IPS DF 19.7 (cell line): ENCODE results near the gene NRROS.
"Not testable (repeated sequence)": the region's sequence is repeated elsewhere in the genome, so short reads cannot be mapped to it uniquely, and the experiment has no call there.

Source experiments
- DNase-seq: peaks from one replicate; pipeline ENCODE4 v3.0.0-alpha.2; 2013; ENCODE audit warnings: low read depth, low spot score

Gene NRROS

DNA sequence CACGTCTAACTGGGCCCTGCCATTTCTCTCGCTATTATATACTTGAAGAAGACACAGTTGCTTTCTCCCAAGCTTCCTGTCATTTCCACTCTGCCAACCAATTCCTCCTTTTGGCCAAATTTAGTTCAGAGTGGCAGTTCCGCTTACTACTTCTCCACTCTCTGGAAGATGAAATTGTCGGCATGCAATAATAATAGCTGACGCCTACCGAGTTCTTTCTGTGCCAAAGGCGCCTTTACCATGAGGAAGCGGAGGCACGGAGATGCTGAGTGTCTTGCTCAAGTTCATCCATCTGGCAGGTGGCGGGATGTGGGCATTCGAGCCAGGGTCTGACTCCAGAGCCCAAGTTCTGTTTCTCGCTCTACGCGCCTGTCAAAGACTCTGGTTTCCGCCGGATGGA lies 14.6 kb upstream of the NRROS start:
- no peak for DNase-seq

DNA sequence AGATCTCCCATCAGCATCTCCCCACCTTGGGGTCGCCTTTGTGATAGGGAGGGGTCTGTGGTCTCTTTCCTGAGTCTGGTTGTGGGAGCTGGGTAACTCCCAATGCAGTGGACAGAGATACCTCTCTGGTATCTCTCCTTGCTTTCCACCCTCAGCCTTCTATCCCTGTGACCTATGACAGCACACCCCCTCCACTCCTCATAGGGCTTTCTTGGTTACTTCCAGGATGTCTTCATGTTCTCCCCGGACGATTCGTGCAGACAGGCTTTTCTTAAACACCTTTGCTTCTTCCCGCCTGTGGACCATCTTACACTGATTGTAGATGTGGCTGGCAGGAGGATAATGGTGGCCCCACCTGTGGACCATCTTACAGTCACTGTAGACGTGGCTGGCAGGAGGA lies 14.2 kb upstream of the NRROS start:
- no peak for DNase-seq

GRCh38 chr3:196627918-196628231 lies 11.6 kb upstream of the NRROS start:
- DNase-seq: no peak

DNA sequence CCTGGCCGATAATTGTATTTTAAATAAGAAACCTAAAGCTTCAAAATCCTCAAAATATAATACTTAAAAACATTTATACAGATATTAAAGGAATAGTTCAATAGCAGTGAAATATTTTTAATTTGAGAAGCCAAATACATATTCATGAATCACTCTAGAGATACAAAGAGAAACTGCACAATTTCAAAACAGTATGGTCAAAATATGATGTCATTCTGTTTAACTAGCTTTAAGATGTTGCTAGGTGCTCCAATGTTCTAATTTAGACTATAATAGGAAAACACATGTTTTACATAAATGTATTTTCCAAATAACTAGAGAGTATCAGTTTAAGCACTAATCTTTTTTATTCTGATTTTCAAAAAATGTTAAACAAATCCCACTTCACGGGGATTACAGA lies 10.3 kb upstream of the NRROS start:
- DNase-seq: no peak

- DNase-seq: no peak
Observed at GRCh38 chr3:196631682-196632045, 7.8 kb upstream of the NRROS start.

GRCh38 chr3:196632046-196632751 lies 7.3 kb upstream of the NRROS start:
- peak; percentile 69 for DNase-seq

DNA sequence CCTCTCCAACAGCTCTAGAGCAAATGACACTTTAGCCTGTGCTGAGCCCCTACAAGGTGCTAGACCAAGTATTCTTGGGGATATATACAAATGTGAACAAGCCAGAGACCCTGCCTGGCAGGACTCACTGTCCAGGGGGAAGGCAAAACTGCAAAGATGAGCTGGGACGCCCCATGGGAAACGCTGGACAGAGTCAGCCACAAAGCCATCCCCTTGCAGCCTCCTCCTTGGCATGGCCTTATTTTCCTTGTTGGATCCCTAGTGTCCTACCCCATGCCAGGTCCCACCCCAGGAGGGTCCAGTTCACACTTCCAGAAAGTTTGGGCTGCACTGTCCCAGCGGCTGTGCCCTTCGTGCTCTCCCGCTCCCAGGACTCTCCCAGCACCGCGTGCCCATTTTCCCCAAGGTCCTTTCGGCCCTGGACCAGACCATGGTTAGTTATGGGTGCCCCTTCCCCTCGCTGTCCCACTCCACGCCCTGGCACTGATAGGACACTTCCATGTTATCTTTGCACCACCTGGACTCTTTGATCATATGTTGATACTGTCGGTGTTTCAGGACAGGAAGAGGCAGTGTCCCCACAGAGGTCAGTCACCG lies 5.8 kb upstream of the NRROS start:
- DNase-seq: no peak

DNA sequence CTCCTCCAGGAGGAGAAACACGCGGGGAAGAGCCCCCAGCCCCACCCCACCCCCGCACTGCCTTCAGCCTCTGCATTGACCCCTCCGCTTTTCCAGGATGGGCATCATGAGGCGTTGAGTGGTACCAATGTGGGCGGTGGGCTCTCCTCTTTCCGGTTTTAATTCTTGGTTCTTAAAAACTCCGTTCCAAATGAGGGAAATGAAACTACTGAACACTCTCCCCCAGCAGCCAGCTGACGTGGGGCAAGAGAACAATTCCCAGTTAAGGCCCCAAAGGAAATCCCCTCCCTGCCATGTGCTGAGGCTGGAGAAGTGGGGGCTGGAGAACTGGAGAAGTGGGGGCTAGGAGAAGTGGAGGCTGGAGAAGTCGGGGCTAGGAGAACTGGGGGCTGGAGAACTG lies 5.3 kb upstream of the NRROS start:
- DNase-seq: no peak

- DNase-seq: no peak
Observed at GRCh38 chr3:196634829-196635228, 4.7 kb upstream of the NRROS start.

DNA sequence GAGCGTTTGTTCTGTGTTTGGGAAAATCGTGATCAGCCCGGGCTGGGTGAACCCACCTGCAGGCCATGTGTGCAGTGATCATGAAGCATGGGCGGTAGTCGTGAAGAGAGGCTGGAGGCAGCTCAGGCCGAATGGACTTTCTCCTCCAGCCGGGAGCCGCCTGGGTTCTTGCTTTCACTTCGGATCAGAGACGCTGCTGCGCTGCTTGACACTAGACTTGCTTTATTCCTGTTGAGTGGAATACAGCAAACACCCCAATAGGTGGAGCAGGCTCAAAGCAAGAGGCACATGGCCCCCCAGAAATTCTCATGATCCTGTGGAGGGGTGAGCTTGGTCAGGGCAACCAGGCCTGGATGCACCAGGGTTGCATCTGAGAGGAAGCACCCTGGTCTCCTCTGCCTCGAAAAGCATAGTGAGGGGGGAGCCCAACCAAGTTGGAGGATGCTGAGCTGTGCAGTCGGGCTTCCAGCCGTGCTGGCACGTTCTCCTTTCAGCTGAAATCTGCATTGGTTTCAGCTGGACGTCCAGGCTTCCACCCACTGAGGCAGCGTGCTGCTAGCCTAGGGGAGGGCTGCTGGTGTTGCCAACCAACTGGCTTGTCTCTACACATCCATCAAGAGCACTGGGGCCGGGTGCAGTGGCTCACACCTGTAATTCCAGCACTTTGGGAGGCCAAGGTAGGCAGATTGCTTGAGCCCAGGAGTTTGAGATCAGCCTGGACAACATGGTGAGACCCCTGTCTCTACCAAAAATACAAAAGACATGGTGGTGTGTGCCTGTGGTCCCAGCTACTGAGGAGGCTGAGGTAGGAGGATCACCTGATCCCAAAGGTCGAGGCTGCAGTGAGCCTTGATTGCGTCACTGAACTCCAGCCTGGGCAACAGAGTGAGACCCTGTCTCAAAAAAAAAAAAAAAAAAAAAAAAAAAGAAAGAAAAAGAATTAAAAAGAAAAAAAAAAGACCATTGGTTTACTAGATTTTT lies 2.8 kb upstream of the NRROS start:
- DNase-seq: no peak

DNA sequence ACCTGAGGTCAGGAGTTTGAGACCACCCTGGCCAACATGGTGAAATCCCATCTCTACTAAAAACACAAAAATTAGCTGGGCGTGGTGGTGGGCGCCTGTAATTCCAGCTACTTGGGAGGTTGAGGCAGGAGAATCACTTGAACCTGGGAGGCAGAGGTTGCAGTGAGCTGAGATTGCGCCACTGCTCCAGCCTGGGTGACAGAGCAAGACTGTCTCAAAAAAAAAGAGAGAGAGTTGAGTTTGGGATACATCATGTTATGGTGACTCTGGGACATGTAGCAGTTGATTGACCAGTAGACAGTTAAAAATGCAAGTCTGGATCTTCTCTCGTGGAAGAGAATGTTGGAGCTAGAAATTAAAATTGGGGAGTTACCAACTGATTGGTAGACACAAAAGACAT lies 1.6 kb upstream of the NRROS start:
- DNase-seq: not testable (repeated sequence)

- no peak for DNase-seq
Observed at GRCh38 chr3:196638861-196639482, 522 bp upstream of the NRROS start.

- no peak for DNase-seq
Observed at GRCh38 chr3:196640297-196641018, 964 bp downstream of the NRROS start.

DNA sequence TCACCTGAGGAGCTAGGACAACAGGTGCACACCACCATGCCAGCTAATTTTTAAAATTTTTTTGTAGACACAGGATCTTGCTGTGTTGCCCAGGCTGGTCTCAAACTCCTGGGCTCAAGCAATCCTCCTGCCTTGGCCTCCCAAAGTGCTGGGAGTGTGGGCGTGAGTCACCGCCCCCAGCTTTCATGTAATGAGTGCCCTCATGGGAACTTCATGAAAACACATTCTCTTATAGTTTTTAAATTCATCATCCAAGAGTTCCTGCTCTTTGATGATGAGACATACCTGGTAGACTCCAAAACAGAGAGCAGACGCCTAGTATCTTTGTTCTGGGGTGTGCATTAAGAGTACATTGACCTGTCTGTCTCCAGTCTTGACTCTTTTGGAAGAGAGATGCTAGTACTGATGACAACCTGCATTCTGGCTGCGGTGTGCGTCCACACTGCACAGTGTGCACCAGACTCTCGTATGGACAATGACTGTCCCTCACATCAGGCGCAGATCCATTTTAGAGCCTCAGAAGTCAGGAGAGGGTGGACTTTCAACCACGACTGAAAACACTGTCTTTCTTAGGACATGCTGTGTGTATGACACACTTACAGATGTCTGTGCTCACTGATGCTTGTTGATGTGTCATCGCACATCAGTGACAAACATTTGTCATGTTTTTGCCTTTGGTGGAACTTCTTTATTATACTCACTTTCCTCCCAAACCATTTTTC lies 2.0 kb downstream of the NRROS start:
- no peak for DNase-seq

DNA sequence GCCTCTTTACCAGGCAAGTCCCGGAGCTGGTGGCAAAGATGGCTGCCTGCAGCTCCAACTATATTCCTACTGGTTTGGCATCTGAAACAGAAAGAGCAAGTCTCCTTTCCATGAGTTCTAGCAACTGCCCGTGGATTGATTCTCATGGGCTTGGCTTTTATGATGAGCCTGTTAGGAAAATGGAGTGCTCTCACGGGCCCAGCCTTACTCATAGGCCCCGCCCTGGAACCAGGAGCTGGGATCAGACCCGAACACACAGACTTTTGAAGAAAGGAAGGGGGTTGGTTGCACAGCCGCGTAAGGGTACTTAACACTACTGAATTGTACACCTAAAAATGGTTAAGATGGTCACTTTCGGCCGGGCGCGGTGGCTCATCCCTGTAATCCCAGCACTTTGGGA lies 2.9 kb downstream of the NRROS start:
- DNase-seq: no peak

DNA sequence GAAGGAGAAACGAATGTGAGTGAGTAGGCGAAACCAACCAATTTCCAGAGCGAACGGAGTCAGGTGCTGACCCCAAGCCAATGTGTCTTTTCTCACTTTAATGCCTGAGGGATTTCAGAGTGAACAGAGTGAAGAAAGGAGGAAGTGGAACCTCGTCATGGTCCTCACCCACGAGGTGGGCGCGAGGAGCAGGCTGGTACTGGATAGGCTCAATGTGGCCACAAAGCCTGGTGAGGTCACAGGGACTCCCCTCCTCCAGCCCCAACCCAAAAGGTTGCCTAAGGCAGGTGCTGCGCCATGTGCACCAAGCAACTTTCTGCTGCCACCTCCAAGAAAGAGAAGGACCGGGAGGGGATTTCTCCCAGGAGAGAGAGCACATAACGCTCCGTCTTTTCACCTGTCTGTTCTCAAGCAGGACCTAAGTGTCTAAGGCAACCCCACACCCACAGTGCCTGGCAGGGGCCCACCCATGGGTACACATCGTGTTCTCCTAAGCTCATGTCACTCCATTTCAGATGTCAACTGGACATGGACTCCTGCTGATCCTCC lies 3.8 kb downstream of the NRROS start:
- no peak for DNase-seq

GRCh38 chr3:196643761-196644160 lies 4.3 kb downstream of the NRROS start:
- DNase-seq: no peak

GRCh38 chr3:196645096-196645495 lies 5.6 kb downstream of the NRROS start:
- no peak for DNase-seq

DNA sequence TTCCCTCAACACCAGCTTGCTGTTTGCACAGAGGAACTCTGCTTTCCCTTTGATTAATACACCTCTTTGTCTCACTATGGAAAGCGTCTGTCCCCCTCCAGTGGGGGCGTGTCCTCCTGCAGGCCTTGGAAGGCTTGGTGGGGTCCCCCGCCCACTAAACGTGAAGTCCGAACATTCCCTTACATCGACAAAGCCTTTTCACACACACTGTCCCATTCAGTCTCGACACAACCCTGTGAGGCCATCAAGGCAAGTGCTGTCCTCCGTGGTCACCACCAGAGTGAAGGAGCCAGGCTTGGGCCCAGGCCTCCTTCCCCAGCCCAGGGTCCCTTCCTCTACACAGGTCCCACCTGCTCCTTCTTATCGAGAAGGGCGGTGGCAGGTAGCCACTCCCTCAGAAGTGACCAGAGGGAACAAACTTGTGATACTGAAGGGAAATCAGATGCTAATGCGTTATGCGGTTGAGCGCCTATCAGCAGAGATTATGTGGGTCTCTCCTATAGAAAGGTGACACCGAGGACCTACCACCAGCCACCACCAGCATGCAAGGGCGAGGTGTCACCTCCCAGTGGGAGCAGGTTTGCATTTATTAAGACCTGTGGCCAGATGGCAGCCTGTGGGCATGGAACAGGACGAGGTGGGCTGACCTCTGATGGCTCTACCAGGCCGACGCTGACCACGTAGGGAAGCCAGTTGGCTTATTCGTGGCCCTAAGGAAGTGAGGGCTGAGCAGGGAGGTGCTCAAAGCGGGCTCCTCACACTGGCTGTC lies 6.6 kb downstream of the NRROS start:
- DNase-seq: no peak

GRCh38 chr3:196646666-196647216 lies 7.2 kb downstream of the NRROS start:
- DNase-seq: no peak
